ENCODE data around the gene ART4. TPM values are rescaled to one million over a fixed set of nuclear protein-coding genes. Genes with fewer than 3 reads are reported as not detected.
A peak's percentile ranks its signal among the peaks of the same experiment; 100 is the strongest.

ART4 gene
- total RNA-seq, 1 donor from 2014 or later = 0.98 TPM

GRCh38 chr12:14884458-14884878 is 41.1 kb upstream of the ART4 start:
- TF ChIP-seq POLR2A (IDR thresholded peaks at IDR 0.05) (no peak), POLR2AphosphoS5 (IDR thresholded peaks at IDR 0.05; ENCODE audit: insufficient read depth in 1 of 2, low read depth in 1 of 2) (peak in 1 of 2 donors; percentile 21)
- DNase-seq (ENCODE audit: extremely low spot score in 2 of 2) = no peak
- Histone ChIP-seq H3K27me3 (no peaks in the 10 kb centered on the region), H3K9me3 (no peaks in the 10 kb centered on the region), H3K36me3 (peaks cover 0 to 5% of the 10 kb centered on the region in 2 donors), H3K4me1 (peaks cover 13% of the 10 kb centered on the region), H3K27ac (peak overlapping the region; percentile 85), H3K4me3 (peak overlapping the region; percentile 39)
- intact Hi-C loops (cut with DNase I) = loop anchor here (10.0 kb wide), 1 partner anchor 110 kb away; a partner anchor contains a TSS

GRCh38 chr12:14883686-14884085 is 40.4 kb upstream of the ART4 start:
- no peaks in the 10 kb centered on the region for H3K9me3 ChIP-seq
- H3K27ac ChIP-seq = peak overlapping the region; percentile 85
- intact Hi-C loops (cut with DNase I) = loop anchor here (10.0 kb wide), 1 partner anchor 109 kb away; a partner anchor contains a TSS
- H3K27me3 ChIP-seq = no peaks in the 10 kb centered on the region
- H3K4me3 ChIP-seq = peak overlapping the region; percentile 9 to 39
- H3K4me1 ChIP-seq = peaks cover 13% of the 10 kb centered on the region
- no peak for TF ChIP-seq POLR2A (IDR thresholded peaks at IDR 0.05)
- no peak for TF ChIP-seq CTCF (IDR thresholded peaks at IDR 0.05)
- no peak for TF ChIP-seq POLR2AphosphoS5 (IDR thresholded peaks at IDR 0.05; ENCODE audit: insufficient read depth in 1 of 2, low read depth in 1 of 2)
- peaks cover 0 to 5% of the 10 kb centered on the region in 2 donors for H3K36me3 ChIP-seq
- DNase-seq (ENCODE audit: extremely low spot score in 2 of 2) = no peak

GRCh38 chr12:14880890-14881453 is 37.6 kb upstream of the ART4 start:
- intact Hi-C loops (cut with DNase I) = loop anchor here (10.0 kb wide), 1 partner anchor 106 kb away; a partner anchor contains a TSS
- TF ChIP-seq CTCF (IDR thresholded peaks at IDR 0.05) (no peak), POLR2AphosphoS5 (IDR thresholded peaks at IDR 0.05; ENCODE audit: insufficient read depth in 1 of 2, low read depth in 1 of 2) (no peak), POLR2A (IDR thresholded peaks at IDR 0.05) (no peak)
- Histone ChIP-seq H3K4me1 (peaks cover 3% of the 10 kb centered on the region), H3K9me3 (no peaks in the 10 kb centered on the region), H3K27ac (no peak overlapping the region), H3K27me3 (no peaks in the 10 kb centered on the region), H3K4me3 (no peak overlapping the region), H3K36me3 (peaks cover 0 to 5% of the 10 kb centered on the region in 2 donors)
- DNase-seq (ENCODE audit: extremely low spot score in 2 of 2) = no peak

GRCh38 chr12:14879222-14879933 is 36.1 kb upstream of the ART4 start:
- no peak overlapping the region for H3K4me3 ChIP-seq
- H3K4me1 ChIP-seq = no peaks in the 10 kb centered on the region
- H3K27me3 ChIP-seq = no peaks in the 10 kb centered on the region
- H3K9me3 ChIP-seq = no peaks in the 10 kb centered on the region
- intact Hi-C loops (cut with DNase I) = no loop called here
- DNase-seq (ENCODE audit: extremely low spot score in 2 of 2) = no peak
- TF ChIP-seq CTCF (IDR thresholded peaks at IDR 0.05) = no peak
- TF ChIP-seq POLR2AphosphoS5 (IDR thresholded peaks at IDR 0.05; ENCODE audit: insufficient read depth in 1 of 2, low read depth in 1 of 2) = peak in 1 of 2 donors; percentile 56
- TF ChIP-seq POLR2A (IDR thresholded peaks at IDR 0.05) = no peak
- H3K36me3 ChIP-seq = peaks cover 0 to 5% of the 10 kb centered on the region in 2 donors
- peak overlapping the region; percentile 42 for H3K27ac ChIP-seq

- intact Hi-C loops (cut with DNase I) = no loop called here
- DNase-seq (ENCODE audit: extremely low spot score in 2 of 2) = no peak
- peaks cover 0 to 5% of the 10 kb centered on the region in 2 donors for H3K36me3 ChIP-seq
- no peak for TF ChIP-seq POLR2AphosphoS5 (IDR thresholded peaks at IDR 0.05; ENCODE audit: insufficient read depth in 1 of 2, low read depth in 1 of 2)
- no peak for TF ChIP-seq CTCF (IDR thresholded peaks at IDR 0.05)
- no peaks in the 10 kb centered on the region for H3K9me3 ChIP-seq
- H3K4me3 ChIP-seq = no peak overlapping the region
- H3K27me3 ChIP-seq = no peaks in the 10 kb centered on the region
- peak overlapping the region; percentile 42 for H3K27ac ChIP-seq
- no peaks in the 10 kb centered on the region for H3K4me1 ChIP-seq
Measured at GRCh38 chr12:14878488-14878887, 35.2 kb upstream of the ART4 start.
